ENCODE results near the gene GOLGA6L25.
"Not testable (repeated sequence)": the region's sequence is repeated elsewhere in the genome, so short reads cannot be mapped to it uniquely, and the experiment has no call there.

Gene GOLGA6L25, protein sequence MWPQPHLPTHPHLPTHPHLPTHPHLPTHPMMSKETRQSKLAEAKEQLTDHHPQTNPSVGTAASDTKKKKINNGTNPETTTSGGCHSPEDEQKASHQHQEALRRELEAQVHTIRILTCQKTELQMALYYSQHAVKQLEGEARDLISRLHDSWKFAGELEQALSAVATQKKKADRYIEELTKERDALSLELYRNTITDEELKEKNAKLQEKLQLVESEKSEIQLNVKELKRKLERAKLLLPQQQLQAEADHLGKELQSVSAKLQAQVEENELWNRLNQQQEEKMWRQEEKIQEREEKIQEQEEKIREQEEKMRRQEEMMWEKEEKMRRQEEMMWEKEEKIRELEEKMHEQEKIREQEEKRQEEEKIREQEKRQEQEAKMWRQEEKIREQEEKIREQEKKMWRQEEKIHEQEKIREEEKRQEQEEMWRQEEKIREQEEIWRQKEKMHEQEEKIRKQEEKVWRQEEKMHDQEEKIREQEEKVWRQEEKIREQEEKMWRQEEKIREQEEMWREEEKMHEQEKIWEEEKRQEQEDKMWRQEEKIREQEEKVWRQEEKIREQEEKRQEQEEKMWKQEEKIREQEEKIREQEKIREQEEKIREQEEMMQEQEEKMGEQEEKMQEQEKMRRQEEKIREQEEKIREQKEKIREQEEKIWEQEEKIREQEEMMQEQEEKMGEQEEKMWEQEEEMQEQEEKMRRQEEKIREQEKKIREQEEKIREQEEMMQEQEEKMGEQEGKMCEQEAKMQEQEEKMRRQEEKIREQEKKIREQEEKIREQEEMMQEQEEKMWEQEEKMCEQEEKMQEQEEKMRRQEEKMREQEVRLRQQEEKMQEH

DNA sequence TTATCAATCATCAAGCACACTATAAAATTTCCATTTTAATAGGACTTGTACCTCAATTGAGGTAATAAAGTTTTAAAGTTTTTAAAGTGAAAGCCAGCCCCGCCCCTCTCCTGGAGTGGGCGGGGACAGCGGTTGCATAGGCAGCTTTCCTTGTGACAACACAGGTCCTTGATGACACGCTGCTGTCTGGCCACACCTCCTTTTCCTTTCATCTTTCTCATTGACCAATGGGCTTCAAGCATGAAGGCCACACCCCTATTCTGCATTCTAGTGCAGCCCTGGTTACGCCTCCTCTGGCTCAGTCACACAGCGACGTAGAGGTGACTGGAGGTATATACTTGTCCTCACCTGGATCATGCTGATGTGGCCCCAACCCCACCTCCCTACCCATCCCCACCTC is at the start of gene GOLGA6L25:
Gene GOLGA6L25 (plus strand): TSS at position 301 of the 400 bp plus-strand sequence. CDS start 61 bp downstream, at position 362.
- not testable (repeated sequence) for H3K4me1 ChIP-seq (ENCODE audit: insufficient read depth, low read length); H3K9me3 ChIP-seq (ENCODE audit: insufficient read depth, low read length, severe bottlenecking); H3K36me3 ChIP-seq (ENCODE audit: insufficient read depth, low read length); H2AFZ ChIP-seq (ENCODE audit: low read depth, low read length); H3K27ac ChIP-seq (ENCODE audit: low read length); DNase-seq; H3K27me3 ChIP-seq (ENCODE audit: insufficient read depth, low read length, poor library complexity); H3K9ac ChIP-seq (ENCODE audit: low read depth, low read length); H3K4me3 ChIP-seq (ENCODE audit: low read depth in 1 of 2, low read length in 2 of 2); H3K4me2 ChIP-seq (ENCODE audit: insufficient read depth, low read length); ATAC-seq (ENCODE audit: insufficient read depth, low read depth); H3K79me2 ChIP-seq (ENCODE audit: insufficient read depth, low read length); H4K20me1 ChIP-seq (ENCODE audit: insufficient read depth, low read length)

DNA sequence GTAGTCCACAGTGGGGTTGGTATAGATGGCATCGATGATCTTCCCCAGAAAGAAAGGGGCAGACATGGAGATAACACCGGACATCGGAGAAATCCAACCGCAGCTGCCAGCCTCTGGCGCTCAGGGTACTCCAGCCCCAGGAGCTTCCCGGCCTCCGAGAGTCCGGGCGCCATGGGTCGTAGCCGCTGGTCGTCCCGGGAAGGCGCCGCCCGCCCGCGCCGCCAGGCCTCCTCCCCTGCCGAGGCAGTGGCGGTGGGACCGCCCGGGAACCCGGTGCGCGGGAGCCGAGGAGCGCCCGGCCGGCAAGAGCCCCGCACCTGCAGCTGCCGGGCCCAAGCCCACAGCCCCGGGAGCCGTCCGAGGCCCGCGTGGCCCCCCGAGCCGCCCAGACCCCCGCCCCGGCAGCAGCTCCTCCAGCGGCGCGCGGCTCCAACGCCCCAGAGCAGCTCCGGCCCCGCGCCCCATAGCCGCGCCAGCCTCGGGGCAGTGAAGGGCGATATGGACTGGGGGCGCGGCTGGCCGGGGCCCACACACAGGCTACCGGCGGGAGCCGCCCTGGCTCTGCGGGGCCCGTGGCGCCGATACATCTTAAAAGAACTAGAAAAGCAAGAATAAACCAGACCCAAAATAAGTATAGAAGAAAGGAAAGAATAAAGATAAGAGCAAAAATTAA is 45.0 kb upstream of the GOLGA6L25 start:
- H4K20me1 ChIP-seq (ENCODE audit: insufficient read depth, low read length); H3K9me3 ChIP-seq (ENCODE audit: insufficient read depth, low read length, severe bottlenecking); H2AFZ ChIP-seq (ENCODE audit: low read depth, low read length); H3K27me3 ChIP-seq (ENCODE audit: insufficient read depth, low read length, poor library complexity); DNase-seq; H3K27ac ChIP-seq (ENCODE audit: low read length); H3K4me3 ChIP-seq (ENCODE audit: low read depth in 1 of 2, low read length in 2 of 2); H3K36me3 ChIP-seq (ENCODE audit: insufficient read depth, low read length); H3K9ac ChIP-seq (ENCODE audit: low read depth, low read length); H3K4me1 ChIP-seq (ENCODE audit: insufficient read depth, low read length); H3K79me2 ChIP-seq (ENCODE audit: insufficient read depth, low read length); H3K4me2 ChIP-seq (ENCODE audit: insufficient read depth, low read length); ATAC-seq (ENCODE audit: insufficient read depth, low read depth): not testable (repeated sequence)

DNA sequence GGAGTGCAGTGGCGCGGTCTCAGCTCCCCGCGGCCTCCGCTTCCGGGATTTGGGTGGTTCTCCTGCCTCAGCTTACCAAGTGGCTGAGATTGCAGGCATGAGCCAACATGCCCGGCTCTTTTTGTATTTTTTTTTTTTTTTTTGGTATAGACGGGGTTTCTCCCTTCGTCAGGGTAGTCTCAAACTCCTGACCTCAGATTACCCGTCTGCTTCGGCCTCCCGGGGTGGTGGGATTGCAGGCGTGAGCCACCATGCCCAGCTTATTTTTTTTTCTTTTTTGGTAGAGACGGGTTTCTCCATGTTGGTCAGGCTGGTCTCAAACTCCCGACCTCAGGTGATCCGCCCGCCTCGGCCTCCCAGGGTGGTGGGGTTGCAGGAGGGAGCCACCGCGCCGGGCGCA is 39.2 kb upstream of the GOLGA6L25 start:
- H3K4me3 ChIP-seq (ENCODE audit: low read depth in 1 of 2, low read length in 2 of 2); H2AFZ ChIP-seq (ENCODE audit: low read depth, low read length); ATAC-seq (ENCODE audit: insufficient read depth, low read depth); DNase-seq; H3K79me2 ChIP-seq (ENCODE audit: insufficient read depth, low read length); H3K27me3 ChIP-seq (ENCODE audit: insufficient read depth, low read length, poor library complexity); H3K4me1 ChIP-seq (ENCODE audit: insufficient read depth, low read length); H3K36me3 ChIP-seq (ENCODE audit: insufficient read depth, low read length); H3K9ac ChIP-seq (ENCODE audit: low read depth, low read length); H4K20me1 ChIP-seq (ENCODE audit: insufficient read depth, low read length); H3K27ac ChIP-seq (ENCODE audit: low read length); H3K4me2 ChIP-seq (ENCODE audit: insufficient read depth, low read length); H3K9me3 ChIP-seq (ENCODE audit: insufficient read depth, low read length, severe bottlenecking): not testable (repeated sequence)

DNA sequence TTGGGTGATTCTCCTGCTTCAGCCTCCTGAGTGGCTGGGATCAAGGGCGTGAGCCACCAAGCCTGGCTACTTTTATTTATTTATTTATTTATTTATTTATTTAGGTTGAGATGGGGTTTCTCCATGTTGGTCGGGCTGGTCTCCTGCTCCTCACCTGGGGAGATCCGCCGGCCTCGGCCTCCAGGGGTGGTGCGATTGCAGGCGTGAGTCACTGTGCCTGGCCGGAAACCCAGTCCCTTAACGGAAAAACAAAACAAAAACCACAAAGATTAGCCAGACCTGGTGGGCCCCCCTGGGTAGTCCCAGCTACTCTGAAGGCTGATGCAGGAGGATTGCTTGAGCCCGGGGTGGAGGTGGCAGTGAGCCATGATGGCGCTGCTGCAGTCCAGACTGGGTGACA is 38.2 kb upstream of the GOLGA6L25 start:
- H3K27me3 ChIP-seq (ENCODE audit: insufficient read depth, low read length, poor library complexity); H3K27ac ChIP-seq (ENCODE audit: low read length); H3K36me3 ChIP-seq (ENCODE audit: insufficient read depth, low read length); H3K9me3 ChIP-seq (ENCODE audit: insufficient read depth, low read length, severe bottlenecking); ATAC-seq (ENCODE audit: insufficient read depth, low read depth); H2AFZ ChIP-seq (ENCODE audit: low read depth, low read length); DNase-seq; H3K4me3 ChIP-seq (ENCODE audit: low read depth in 1 of 2, low read length in 2 of 2); H3K79me2 ChIP-seq (ENCODE audit: insufficient read depth, low read length); H3K4me2 ChIP-seq (ENCODE audit: insufficient read depth, low read length); H3K4me1 ChIP-seq (ENCODE audit: insufficient read depth, low read length); H4K20me1 ChIP-seq (ENCODE audit: insufficient read depth, low read length); H3K9ac ChIP-seq (ENCODE audit: low read depth, low read length): not testable (repeated sequence)

DNA sequence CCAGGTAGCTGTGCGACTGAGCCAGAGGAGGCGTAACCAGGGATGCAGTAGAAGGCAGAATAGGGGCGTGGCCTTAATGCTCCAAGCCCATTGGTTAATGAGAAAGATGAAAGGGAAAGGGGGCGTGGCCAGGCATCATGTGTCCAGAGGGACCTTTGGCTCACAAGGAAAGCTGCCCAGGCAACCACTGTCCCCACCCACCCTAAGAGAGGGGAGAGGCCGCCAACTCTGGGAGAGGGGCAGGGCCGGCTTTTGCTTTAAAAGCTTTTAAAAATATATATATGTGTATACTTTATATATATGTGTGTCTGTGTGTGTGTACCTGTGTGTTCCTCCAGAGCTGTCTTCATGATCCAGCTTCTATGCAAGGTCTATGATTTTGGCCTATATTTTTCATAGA is 20.4 kb upstream of the GOLGA6L25 start, which contains the start of gene GOLGA8G:
Gene GOLGA8G (minus strand): TSS at position 18 of the 400 bp plus-strand sequence. CDS start 62 bp downstream, outside the sequence.
- not testable (repeated sequence) for H3K36me3 ChIP-seq (ENCODE audit: insufficient read depth, low read length); H3K4me3 ChIP-seq (ENCODE audit: low read depth in 1 of 2, low read length in 2 of 2); H3K27me3 ChIP-seq (ENCODE audit: insufficient read depth, low read length, poor library complexity); H3K79me2 ChIP-seq (ENCODE audit: insufficient read depth, low read length); H2AFZ ChIP-seq (ENCODE audit: low read depth, low read length); H4K20me1 ChIP-seq (ENCODE audit: insufficient read depth, low read length); H3K4me1 ChIP-seq (ENCODE audit: insufficient read depth, low read length); H3K9me3 ChIP-seq (ENCODE audit: insufficient read depth, low read length, severe bottlenecking); H3K9ac ChIP-seq (ENCODE audit: low read depth, low read length); H3K4me2 ChIP-seq (ENCODE audit: insufficient read depth, low read length); ATAC-seq (ENCODE audit: insufficient read depth, low read depth); H3K27ac ChIP-seq (ENCODE audit: low read length); DNase-seq

DNA sequence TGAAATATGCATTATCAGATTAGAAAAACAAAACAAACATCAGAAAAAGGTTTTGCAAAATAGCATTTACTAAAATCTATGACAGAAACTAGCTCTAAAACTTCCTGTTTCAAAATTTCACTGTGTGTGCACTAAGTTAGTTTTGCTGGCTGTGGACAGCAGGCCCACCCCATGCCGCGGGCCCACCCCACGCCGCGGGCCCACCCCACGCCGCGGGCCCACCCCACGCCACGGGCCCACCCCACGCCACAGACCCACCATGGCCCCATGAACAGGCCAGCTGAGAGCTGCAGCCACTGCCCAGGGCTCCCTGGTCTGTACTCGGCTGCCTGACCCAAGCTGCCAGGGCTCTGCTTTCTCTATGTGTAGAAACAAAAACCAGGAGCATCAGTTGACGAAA is 20.0 kb downstream of the GOLGA6L25 start:
- H3K27me3 ChIP-seq (ENCODE audit: insufficient read depth, low read length, poor library complexity); H2AFZ ChIP-seq (ENCODE audit: low read depth, low read length); H3K79me2 ChIP-seq (ENCODE audit: insufficient read depth, low read length); H3K9ac ChIP-seq (ENCODE audit: low read depth, low read length); H3K9me3 ChIP-seq (ENCODE audit: insufficient read depth, low read length, severe bottlenecking); H3K4me1 ChIP-seq (ENCODE audit: insufficient read depth, low read length); ATAC-seq (ENCODE audit: insufficient read depth, low read depth); H3K36me3 ChIP-seq (ENCODE audit: insufficient read depth, low read length); H3K4me3 ChIP-seq (ENCODE audit: low read depth in 1 of 2, low read length in 2 of 2); DNase-seq; H3K27ac ChIP-seq (ENCODE audit: low read length); H3K4me2 ChIP-seq (ENCODE audit: insufficient read depth, low read length); H4K20me1 ChIP-seq (ENCODE audit: insufficient read depth, low read length): not testable (repeated sequence)

DNA sequence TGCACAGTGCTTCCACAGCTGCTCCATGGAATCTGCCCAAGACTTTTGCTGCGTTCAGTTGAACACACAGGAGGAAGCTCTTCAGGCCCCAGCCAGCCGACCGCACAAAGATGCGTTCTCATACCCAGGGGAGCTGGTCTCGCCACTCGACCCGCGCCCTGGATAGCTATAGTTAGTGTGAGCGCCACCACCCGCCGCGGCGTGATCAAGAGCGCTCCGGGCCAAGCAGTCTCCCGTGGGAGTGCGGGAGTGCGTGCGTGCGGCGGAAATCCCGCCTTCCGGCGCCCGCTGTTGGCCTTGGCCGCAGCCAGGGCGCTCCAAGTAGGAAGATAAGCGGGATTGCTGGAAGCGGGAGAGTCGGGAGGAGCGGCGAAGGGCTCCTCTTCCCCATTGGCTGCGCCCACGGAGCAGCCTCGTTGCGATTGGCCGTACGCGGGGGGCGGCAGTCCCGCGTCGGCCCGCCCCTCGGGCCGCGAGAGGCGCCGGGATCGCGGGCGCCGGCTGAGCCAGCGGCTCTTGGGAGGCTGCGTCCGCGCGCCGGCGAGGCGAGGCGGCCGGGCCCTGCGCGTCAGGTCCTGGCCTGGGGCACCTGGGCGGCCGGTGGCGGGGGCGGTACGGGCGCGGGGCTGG is 35.7 kb downstream of the GOLGA6L25 start:
- not testable (repeated sequence) for H3K4me2 ChIP-seq (ENCODE audit: insufficient read depth, low read length)

More for the DNA sequence above, 35.7 kb downstream of the GOLGA6L25 start:
- H3K9me3 ChIP-seq (ENCODE audit: insufficient read depth, low read length, severe bottlenecking); ATAC-seq (ENCODE audit: insufficient read depth, low read depth); H3K4me1 ChIP-seq (ENCODE audit: insufficient read depth, low read length); H4K20me1 ChIP-seq (ENCODE audit: insufficient read depth, low read length); H3K79me2 ChIP-seq (ENCODE audit: insufficient read depth, low read length); H3K9ac ChIP-seq (ENCODE audit: low read depth, low read length); H3K27ac ChIP-seq (ENCODE audit: low read length); H3K27me3 ChIP-seq (ENCODE audit: insufficient read depth, low read length, poor library complexity); H2AFZ ChIP-seq (ENCODE audit: low read depth, low read length); DNase-seq; H3K36me3 ChIP-seq (ENCODE audit: insufficient read depth, low read length): not testable (repeated sequence)
- H3K4me3 ChIP-seq (ENCODE audit: low read depth in 1 of 2, low read length in 2 of 2), result peak overlapping the region in 1 of 2 experiments; percentile 44; a peak in 1 of 4 replicates
